ENCODE measurements around the gene CNOT2. TPM values are rescaled to one million over a fixed set of nuclear protein-coding genes. Genes with fewer than 3 reads are reported as not detected.

CNOT2 gene
- polyA plus RNA-seq, 1 of the 3 experiments (the other 2 are of a cell fraction): 45.3 TPM

- no peak overlapping the region for H2AFZ ChIP-seq (ENCODE audit: low read depth)
- ChIA-PET CTCF (interaction anchor here (0.8 kb wide), 1 partner anchor 8 kb away, joined by 3 read pairs; no protein-coding TSS in a partner anchor), POLR2A (no interaction called here)
- no peaks in the 10 kb centered on the region for H4K20me1 ChIP-seq (ENCODE audit: insufficient read depth)
- no peak overlapping the region for H3K27ac ChIP-seq (ENCODE audit: low read depth in 2 of 2, low read length in 1 of 2)
- no peaks in the 10 kb centered on the region for H3K36me3 ChIP-seq (replicated peaks in 1 of 2; ENCODE audit: control insufficient read depth in 1 of 2, insufficient read depth in 2 of 2, low read length in 1 of 2)
- H3F3A ChIP-seq (replicated peaks; ENCODE audit: insufficient read depth): no peaks in the 10 kb centered on the region
- H3K27me3 ChIP-seq (ENCODE audit: insufficient read depth): no peaks in the 10 kb centered on the region
- H3K9me3 ChIP-seq: 0 out of 2 replicates have a peak, but pooled peaks cover 4% of the 10 kb centered on the region
- TF ChIP-seq CTCF (IDR thresholded peaks at IDR 0.05): no peak
- no peak for TF ChIP-seq RAD21 (IDR thresholded peaks at IDR 0.05; ENCODE audit: low read length)
- TF ChIP-seq USF1 (IDR thresholded peaks at IDR 0.05; ENCODE audit: borderline replicate concordance, low read depth): no peak
- no peak for TF ChIP-seq YY1 (IDR thresholded peaks at IDR 0.05; ENCODE audit: low read depth)
- TF ChIP-seq CHD2 (IDR thresholded peaks at IDR 0.05; ENCODE audit: low read length, partially characterized antibody): no peak
- TF ChIP-seq IRF3 (IDR thresholded peaks at IDR 0.05; ENCODE audit: low read depth, low read length): no peak
- no peak for TF ChIP-seq EP300 (IDR thresholded peaks at IDR 0.05; ENCODE audit: borderline replicate concordance in 1 of 2, low read depth in 1 of 2, low read length in 1 of 2)
- no peak for TF ChIP-seq GATA2 (CRISPR knock-in tag; IDR thresholded peaks at IDR 0.05)
- no peak for TF ChIP-seq FOXJ3 (CRISPR knock-in tag; IDR thresholded peaks at IDR 0.05)
- no peak for TF ChIP-seq RCOR1 (IDR thresholded peaks at IDR 0.05; ENCODE audit: low read length)
- no peak for TF ChIP-seq JUND (IDR thresholded peaks at IDR 0.05)
- TF ChIP-seq REST (IDR thresholded peaks at IDR 0.05; ENCODE audit: low read depth, low read length): no peak
- no peak for TF ChIP-seq RXRA (IDR thresholded peaks at IDR 0.05; ENCODE audit: borderline replicate concordance, low read depth)
- TF ChIP-seq TAF1 (IDR thresholded peaks at IDR 0.05; ENCODE audit: borderline replicate concordance, low read depth, low read length): no peak
- TF ChIP-seq TCF12 (IDR thresholded peaks at IDR 0.05): no peak
- no peak for TF ChIP-seq MEF2A (IDR thresholded peaks at IDR 0.05; ENCODE audit: borderline replicate concordance, low read depth)
- TF ChIP-seq MXI1 (IDR thresholded peaks at IDR 0.05; ENCODE audit: low read depth, low read length): no peak
- no peak for TF ChIP-seq ELF1 (IDR thresholded peaks at IDR 0.05)
- TF ChIP-seq GABPA (IDR thresholded peaks at IDR 0.05; ENCODE audit: low read depth): no peak
- no peak for TF ChIP-seq ZBTB33 (IDR thresholded peaks at IDR 0.05; ENCODE audit: borderline replicate concordance, low read depth)
- 71% methylated on average over 2 of the region's 2 CpGs for WGBS (ENCODE audit: low lambda C conversion rate)
- H3K4me3 ChIP-seq (ENCODE audit: low read depth in 2 of 2, low read length in 1 of 2): no peak overlapping the region
- no peak for DNase-seq
- H3K9me2 ChIP-seq: no peaks in the 10 kb centered on the region
- no peaks in the 10 kb centered on the region for H3K79me2 ChIP-seq (ENCODE audit: insufficient read depth)
- H3K9ac ChIP-seq: no peak overlapping the region
- H3K4me1 ChIP-seq (ENCODE audit: control insufficient read depth in 1 of 2, insufficient read depth in 2 of 2, low read depth in 1 of 2, low read length in 1 of 2): no peaks in the 10 kb centered on the region
- H3K4me2 ChIP-seq: no peak overlapping the region
Measured at GRCh38 chr12:70214972-70215617, 28.1 kb upstream of the CNOT2 start.

All from SK-N-SH (cell line).